HepG2 (cell line): ENCODE data around the gene CKS1B. TPM values are rescaled to one million over a fixed set of nuclear protein-coding genes. Genes with fewer than 3 reads are reported as not detected.

Source experiments
- HIVEP1 ChIP-seq: sonication (generic); formaldehyde crosslinking; IDR thresholded peaks from 2 replicates; pipeline ENCODE4 v1.4.0; 2020; ENCODE audit warnings: mild to moderate bottlenecking, missing genetic modification reagents
- NR3C1 ChIP-seq: sonication (generic); formaldehyde crosslinking; IDR thresholded peaks from 2 replicates; pipeline ENCODE4 v1.4.0; 2020; ENCODE audit warnings: missing genetic modification reagents
- U2AF2 ChIP-seq: fragments of 200-400 bp; formaldehyde crosslinking; IDR thresholded peaks from 2 replicates; pipeline ENCODE4 v1.6.1; 2017; ENCODE audit warnings: low read depth, mild to moderate bottlenecking, low read length
- ZFX ChIP-seq: sonication (generic); formaldehyde crosslinking; IDR thresholded peaks from 2 replicates; pipeline ENCODE4 v1.4.0; 2020; ENCODE audit warnings: mild to moderate bottlenecking, low read depth, missing genetic modification reagents, moderate library complexity
- ZNF354B ChIP-seq: sonication (generic); formaldehyde crosslinking; IDR thresholded peaks from 2 replicates; pipeline ENCODE4 v1.8.0; 2022; ENCODE audit warnings: mild to moderate bottlenecking, missing genetic modification reagents
- ZNF557 ChIP-seq: sonication (generic); formaldehyde crosslinking; IDR thresholded peaks from 2 replicates; pipeline ENCODE4 v1.4.0; 2020; ENCODE audit warnings: missing genetic modification reagents
- ZNF747 ChIP-seq: sonication (generic); formaldehyde crosslinking; IDR thresholded peaks from 2 replicates; pipeline ENCODE4 v1.8.1; 2023; ENCODE audit warnings: missing genetic modification reagents, mild to moderate bottlenecking, borderline replicate concordance
- polyA plus RNA-seq, 8 experiments: library from polyadenylated mRNA; depleted of rRNA in 3 of 8; stranded (reverse) in 7 of 8; unstranded in 1 of 8; fragments of >200 nt; fragmentation: Illumina TruSeq in 4 of 8; extraction: Trizol in 4 of 8; gene quantifications; 2 replicates each; pipeline versions ENCODE4 v1.2.1 to v1.2.3, GENCODE V29; 2011 to 2016; ENCODE audit warnings: low read depth in 4 of 8, missing spikeins in 1 of 8, mixed read lengths in 1 of 8; ENCODE audit not compliant: insufficient read depth in 1 of 8
- total RNA-seq, 5 experiments: library from RNA; depleted of rRNA; stranded (reverse); fragments of >200 nt; fragmentation: Illumina TruSeq; extraction: Trizol; gene quantifications; 2 replicates each; pipeline ENCODE4 v1.2.3, GENCODE V29; 2016; ENCODE audit warnings: low read depth in 1 of 5
- TF ChIP-seq, protein P1 (sequence below): sonication (generic); formaldehyde crosslinking; IDR thresholded peaks from 2 replicates; pipeline ENCODE4 v1.4.0; 2020; ENCODE audit warnings: missing genetic modification reagents, low read depth, mild to moderate bottlenecking, borderline replicate concordance
- TF ChIP-seq, protein P2 (sequence below): sonication (generic); formaldehyde crosslinking; IDR thresholded peaks from 2 replicates; pipeline ENCODE4 v1.4.0; 2020; ENCODE audit warnings: low read depth, missing genetic modification reagents
- TF ChIP-seq, protein P3 (sequence below): sonication (generic); formaldehyde crosslinking; IDR thresholded peaks from 2 replicates; pipeline ENCODE4 v1.5.0; 2020; ENCODE audit warnings: mild to moderate bottlenecking, missing genetic modification reagents, borderline replicate concordance
- TF ChIP-seq, protein P4 (sequence below): sonication (generic); formaldehyde crosslinking; IDR thresholded peaks from 2 replicates; pipeline ENCODE4 v1.5.1; 2020; ENCODE audit warnings: missing genetic modification reagents, mild to moderate bottlenecking, borderline replicate concordance

CKS1B gene
- total and polyA plus RNA-seq, 2 of the 13 experiments (the other 11 are each of a cell fraction or from before 2014, with no cell fraction given), result 217 to 222 TPM

DNA sequence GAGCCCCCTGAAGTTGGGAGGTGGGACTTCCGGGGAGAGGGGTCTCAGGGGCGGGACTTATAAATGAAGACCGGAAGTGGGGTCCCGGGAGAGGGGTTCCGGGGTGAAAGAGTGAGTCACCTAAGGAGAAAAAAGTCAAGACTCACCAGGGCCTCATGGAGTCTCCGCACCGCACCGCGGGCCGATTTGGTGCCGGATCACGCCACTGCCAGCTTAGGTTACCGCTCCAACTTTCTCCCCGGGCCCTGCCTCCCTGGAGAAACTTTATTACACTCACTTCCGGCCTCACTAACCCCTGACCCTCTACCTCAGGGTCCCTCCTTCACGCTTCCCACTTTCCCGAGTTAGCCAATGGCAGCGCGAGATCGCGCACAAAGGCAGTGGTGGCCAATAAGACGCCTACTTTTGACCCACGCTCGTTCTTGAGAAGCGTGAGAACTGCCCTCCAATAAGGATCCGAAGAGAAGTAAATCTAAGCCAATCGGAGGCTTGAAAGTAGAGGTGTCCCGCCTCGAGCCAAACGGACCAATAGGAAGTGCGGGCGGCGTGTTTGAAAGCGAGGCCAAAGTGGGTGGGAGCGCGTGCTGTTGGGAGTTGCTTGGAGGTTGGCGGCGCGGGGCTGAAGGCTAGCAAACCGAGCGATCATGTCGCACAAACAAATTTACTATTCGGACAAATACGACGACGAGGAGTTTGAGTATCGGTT, at the start of gene CKS1B (continued):
- no peak for TF ChIP-seq NR3C1
- no peak for TF ChIP-seq ZNF557 (CRISPR knock-in tag)
- TF ChIP-seq, protein P1, sequence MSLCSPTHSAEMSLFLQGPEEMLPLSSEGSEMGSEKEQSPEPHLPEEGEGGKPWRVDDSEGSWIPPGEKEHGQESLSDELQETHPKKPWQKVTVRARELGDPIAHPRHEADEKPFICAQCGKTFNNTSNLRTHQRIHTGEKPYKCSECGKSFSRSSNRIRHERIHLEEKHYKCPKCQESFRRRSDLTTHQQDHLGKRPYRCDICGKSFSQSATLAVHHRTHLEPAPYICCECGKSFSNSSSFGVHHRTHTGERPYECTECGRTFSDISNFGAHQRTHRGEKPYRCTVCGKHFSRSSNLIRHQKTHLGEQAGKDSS (CRISPR knock-in tag), result 0 out of 2 replicates have a peak, but pooled peaks have one; percentile 30
- peak; percentile 61; the same call in 1 of the 2 replicates for TF ChIP-seq ZNF354B (CRISPR knock-in tag)
- no peak for TF ChIP-seq U2AF2
- TF ChIP-seq ZFX, result peak; percentile 52
- TF ChIP-seq, protein P2, sequence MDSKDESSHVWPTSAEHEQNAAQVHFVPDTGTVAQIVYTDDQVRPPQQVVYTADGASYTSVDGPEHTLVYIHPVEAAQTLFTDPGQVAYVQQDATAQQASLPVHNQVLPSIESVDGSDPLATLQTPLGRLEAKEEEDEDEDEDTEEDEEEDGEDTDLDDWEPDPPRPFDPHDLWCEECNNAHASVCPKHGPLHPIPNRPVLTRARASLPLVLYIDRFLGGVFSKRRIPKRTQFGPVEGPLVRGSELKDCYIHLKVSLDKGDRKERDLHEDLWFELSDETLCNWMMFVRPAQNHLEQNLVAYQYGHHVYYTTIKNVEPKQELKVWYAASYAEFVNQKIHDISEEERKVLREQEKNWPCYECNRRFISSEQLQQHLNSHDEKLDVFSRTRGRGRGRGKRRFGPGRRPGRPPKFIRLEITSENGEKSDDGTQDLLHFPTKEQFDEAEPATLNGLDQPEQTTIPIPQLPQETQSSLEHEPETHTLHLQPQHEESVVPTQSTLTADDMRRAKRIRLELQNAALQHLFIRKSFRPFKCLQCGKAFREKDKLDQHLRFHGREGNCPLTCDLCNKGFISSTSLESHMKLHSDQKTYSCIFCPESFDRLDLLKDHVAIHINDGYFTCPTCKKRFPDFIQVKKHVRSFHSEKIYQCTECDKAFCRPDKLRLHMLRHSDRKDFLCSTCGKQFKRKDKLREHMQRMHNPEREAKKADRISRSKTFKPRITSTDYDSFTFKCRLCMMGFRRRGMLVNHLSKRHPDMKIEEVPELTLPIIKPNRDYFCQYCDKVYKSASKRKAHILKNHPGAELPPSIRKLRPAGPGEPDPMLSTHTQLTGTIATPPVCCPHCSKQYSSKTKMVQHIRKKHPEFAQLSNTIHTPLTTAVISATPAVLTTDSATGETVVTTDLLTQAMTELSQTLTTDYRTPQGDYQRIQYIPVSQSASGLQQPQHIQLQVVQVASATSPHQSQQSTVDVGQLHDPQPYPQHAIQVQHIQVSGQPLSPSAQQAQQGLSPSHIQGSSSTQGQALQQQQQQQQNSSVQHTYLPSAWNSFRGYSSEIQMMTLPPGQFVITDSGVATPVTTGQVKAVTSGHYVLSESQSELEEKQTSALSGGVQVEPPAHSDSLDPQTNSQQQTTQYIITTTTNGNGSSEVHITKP (CRISPR knock-in tag), result no peak
- TF ChIP-seq HIVEP1, result no peak
- TF ChIP-seq, protein P3, sequence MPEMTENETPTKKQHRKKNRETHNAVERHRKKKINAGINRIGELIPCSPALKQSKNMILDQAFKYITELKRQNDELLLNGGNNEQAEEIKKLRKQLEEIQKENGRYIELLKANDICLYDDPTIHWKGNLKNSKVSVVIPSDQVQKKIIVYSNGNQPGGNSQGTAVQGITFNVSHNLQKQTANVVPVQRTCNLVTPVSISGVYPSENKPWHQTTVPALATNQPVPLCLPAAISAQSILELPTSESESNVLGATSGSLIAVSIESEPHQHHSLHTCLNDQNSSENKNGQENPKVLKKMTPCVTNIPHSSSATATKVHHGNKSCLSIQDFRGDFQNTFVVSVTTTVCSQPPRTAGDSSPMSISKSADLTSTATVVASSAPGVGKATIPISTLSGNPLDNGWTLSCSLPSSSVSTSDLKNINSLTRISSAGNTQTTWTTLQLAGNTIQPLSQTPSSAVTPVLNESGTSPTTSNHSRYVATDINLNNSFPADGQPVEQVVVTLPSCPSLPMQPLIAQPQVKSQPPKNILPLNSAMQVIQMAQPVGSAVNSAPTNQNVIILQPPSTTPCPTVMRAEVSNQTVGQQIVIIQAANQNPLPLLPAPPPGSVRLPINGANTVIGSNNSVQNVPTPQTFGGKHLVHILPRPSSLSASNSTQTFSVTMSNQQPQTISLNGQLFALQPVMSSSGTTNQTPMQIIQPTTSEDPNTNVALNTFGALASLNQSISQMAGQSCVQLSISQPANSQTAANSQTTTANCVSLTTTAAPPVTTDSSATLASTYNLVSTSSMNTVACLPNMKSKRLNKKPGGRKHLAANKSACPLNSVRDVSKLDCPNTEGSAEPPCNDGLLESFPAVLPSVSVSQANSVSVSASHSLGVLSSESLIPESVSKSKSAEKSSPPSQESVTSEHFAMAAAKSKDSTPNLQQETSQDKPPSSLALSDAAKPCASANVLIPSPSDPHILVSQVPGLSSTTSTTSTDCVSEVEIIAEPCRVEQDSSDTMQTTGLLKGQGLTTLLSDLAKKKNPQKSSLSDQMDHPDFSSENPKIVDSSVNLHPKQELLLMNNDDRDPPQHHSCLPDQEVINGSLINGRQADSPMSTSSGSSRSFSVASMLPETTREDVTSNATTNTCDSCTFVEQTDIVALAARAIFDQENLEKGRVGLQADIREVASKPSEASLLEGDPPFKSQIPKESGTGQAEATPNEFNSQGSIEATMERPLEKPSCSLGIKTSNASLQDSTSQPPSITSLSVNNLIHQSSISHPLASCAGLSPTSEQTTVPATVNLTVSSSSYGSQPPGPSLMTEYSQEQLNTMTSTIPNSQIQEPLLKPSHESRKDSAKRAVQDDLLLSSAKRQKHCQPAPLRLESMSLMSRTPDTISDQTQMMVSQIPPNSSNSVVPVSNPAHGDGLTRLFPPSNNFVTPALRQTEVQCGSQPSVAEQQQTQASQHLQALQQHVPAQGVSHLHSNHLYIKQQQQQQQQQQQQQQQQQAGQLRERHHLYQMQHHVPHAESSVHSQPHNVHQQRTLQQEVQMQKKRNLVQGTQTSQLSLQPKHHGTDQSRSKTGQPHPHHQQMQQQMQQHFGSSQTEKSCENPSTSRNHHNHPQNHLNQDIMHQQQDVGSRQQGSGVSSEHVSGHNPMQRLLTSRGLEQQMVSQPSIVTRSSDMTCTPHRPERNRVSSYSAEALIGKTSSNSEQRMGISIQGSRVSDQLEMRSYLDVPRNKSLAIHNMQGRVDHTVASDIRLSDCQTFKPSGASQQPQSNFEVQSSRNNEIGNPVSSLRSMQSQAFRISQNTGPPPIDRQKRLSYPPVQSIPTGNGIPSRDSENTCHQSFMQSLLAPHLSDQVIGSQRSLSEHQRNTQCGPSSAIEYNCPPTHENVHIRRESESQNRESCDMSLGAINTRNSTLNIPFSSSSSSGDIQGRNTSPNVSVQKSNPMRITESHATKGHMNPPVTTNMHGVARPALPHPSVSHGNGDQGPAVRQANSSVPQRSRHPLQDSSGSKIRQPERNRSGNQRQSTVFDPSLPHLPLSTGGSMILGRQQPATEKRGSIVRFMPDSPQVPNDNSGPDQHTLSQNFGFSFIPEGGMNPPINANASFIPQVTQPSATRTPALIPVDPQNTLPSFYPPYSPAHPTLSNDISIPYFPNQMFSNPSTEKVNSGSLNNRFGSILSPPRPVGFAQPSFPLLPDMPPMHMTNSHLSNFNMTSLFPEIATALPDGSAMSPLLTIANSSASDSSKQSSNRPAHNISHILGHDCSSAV (CRISPR knock-in tag), result no peak
- TF ChIP-seq ZNF747 (CRISPR knock-in tag), result peak; percentile 41; the same call in 1 of the 2 replicates
- TF ChIP-seq, protein P4, sequence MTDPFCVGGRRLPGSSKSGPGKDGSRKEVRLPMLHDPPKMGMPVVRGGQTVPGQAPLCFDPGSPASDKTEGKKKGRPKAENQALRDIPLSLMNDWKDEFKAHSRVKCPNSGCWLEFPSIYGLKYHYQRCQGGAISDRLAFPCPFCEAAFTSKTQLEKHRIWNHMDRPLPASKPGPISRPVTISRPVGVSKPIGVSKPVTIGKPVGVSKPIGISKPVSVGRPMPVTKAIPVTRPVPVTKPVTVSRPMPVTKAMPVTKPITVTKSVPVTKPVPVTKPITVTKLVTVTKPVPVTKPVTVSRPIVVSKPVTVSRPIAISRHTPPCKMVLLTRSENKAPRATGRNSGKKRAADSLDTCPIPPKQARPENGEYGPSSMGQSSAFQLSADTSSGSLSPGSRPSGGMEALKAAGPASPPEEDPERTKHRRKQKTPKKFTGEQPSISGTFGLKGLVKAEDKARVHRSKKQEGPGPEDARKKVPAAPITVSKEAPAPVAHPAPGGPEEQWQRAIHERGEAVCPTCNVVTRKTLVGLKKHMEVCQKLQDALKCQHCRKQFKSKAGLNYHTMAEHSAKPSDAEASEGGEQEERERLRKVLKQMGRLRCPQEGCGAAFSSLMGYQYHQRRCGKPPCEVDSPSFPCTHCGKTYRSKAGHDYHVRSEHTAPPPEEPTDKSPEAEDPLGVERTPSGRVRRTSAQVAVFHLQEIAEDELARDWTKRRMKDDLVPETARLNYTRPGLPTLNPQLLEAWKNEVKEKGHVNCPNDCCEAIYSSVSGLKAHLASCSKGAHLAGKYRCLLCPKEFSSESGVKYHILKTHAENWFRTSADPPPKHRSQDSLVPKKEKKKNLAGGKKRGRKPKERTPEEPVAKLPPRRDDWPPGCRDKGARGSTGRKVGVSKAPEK (CRISPR knock-in tag), result no peak
